Measurements from ENCODE around the gene MROH2A. TPM values are rescaled to one million over a fixed set of nuclear protein-coding genes. Genes with fewer than 3 reads are reported as not detected.
"Not testable (repeated sequence)": the region's sequence is repeated elsewhere in the genome, so short reads cannot be mapped to it uniquely, and the experiment has no call there.

Gene MROH2A
- total and polyA plus RNA-seq, 10 donors = 0.27 to 1.5 (median 0.43) TPM; not detected in 7

DNA sequence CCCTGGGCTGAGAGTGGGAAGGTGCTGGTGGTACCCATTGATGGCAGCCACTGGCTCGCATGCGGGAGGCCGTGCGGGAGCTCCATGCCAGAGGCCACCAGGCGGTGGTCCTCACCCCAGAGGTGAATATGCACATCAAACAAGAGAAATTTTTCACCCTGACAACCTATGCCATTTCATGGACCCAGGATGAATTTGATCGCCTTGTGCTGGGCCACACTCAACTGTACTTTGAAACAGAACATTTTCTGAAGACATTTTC, 30.9 kb upstream of the MROH2A start:
- no peak overlapping the region for H3K4me3 ChIP-seq
- no peaks in the 10 kb centered on the region for H3K36me3 ChIP-seq
- intact Hi-C loops (cut with DNase I; ENCODE audit: low total_unique reads) = no loop called here
- H3K9me3 ChIP-seq = peaks cover 0 to 23% (median 16%) of the 10 kb centered on the region in 8 donors
- no peaks in the 10 kb centered on the region for H3K4me1 ChIP-seq
- WGBS, 5 donors = 86 to 95% (median 92%) methylated on average over 6 of the region's 6 CpGs
- no peak for TF ChIP-seq POLR2A (IDR thresholded peaks at IDR 0.05)
- TF ChIP-seq, protein P1, sequence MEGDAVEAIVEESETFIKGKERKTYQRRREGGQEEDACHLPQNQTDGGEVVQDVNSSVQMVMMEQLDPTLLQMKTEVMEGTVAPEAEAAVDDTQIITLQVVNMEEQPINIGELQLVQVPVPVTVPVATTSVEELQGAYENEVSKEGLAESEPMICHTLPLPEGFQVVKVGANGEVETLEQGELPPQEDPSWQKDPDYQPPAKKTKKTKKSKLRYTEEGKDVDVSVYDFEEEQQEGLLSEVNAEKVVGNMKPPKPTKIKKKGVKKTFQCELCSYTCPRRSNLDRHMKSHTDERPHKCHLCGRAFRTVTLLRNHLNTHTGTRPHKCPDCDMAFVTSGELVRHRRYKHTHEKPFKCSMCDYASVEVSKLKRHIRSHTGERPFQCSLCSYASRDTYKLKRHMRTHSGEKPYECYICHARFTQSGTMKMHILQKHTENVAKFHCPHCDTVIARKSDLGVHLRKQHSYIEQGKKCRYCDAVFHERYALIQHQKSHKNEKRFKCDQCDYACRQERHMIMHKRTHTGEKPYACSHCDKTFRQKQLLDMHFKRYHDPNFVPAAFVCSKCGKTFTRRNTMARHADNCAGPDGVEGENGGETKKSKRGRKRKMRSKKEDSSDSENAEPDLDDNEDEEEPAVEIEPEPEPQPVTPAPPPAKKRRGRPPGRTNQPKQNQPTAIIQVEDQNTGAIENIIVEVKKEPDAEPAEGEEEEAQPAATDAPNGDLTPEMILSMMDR (IDR thresholded peaks at IDR 0.05 in 8 of 11, conservative IDR thresholded peaks at IDR 0.05 in 3 of 11) = no peak
- peaks cover 0 to 7% (median 0%) of the 10 kb centered on the region in 7 donors for H3K27me3 ChIP-seq (replicated peaks in 1 of 7)
- no peak overlapping the region for H3K27ac ChIP-seq
- no peak for DNase-seq

DNA sequence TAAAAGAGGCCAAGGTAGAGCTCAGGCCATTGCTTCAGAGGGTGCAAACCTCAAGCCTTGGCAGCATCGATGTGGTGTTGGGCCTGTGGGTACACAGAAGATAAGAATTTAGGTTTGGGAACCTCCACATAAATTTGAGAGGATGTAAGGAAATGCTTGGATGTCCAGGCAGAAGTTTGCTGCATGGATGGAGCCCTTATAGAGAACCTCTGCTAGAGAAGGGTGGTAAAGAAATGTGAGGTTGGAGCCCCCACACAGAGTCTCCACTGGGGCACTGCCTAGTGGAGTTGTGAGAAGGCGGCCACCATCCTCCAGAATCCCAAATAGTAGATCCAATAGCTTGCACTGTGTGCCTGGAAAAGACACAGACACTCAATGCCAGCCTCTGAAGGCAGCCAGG, 27.4 kb upstream of the MROH2A start:
- H3K27ac ChIP-seq; H3K4me3 ChIP-seq; intact Hi-C loops (cut with DNase I; ENCODE audit: low total_unique reads); H3K4me1 ChIP-seq; DNase-seq; H3K36me3 ChIP-seq: not testable (repeated sequence)
- WGBS, 5 donors = 74 to 89% (median 82%) methylated on average over 2 of the region's 2 CpGs
- H3K9me3 ChIP-seq = peaks cover 0 to 23% (median 16%) of the 10 kb centered on the region in 8 donors
- peaks cover 0 to 17% (median 0%) of the 10 kb centered on the region in 7 donors for H3K27me3 ChIP-seq (replicated peaks in 1 of 7)

DNA sequence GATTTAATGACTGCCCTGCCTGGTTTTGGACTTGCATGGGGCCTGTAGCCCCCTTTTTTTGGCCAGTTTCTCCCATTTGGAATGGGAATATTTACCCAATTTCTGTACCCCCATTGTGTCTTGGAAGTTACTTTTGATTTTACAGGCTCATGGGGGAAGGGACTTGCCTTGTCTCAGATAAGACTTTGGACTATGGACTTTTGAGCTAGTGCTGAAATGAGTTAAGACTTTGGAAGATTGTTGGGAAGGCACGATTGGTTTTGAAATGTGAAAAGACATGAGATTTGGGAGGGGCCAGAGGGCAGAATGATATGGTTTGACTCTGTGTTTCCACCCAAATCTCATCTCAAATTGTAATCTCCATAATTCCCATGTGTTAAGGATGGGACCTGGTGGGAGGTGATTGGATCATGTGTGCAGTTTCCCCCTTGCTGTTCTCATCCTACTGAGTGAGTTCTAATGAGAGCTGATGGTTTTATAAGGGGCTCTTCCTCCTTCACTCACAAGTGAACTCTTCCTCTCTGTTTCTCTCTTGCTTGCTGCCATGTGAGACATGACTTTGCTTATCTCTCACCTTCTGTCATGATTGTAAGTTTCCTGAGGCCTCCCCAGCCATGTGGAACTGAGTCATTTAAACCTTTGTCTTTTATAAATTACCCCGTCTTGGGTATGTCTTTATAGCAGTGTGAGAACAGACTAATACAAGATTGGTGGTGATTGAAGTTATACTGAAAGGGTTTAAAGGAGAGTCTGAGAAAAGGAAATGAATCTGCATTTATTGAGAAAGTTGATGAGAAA, 26.7 kb upstream of the MROH2A start:
- DNase-seq; H3K4me1 ChIP-seq; H3K36me3 ChIP-seq; intact Hi-C loops (cut with DNase I; ENCODE audit: low total_unique reads); H3K27ac ChIP-seq; H3K4me3 ChIP-seq: not testable (repeated sequence)
- Histone ChIP-seq H3K9me3 (peaks cover 0 to 23% (median 16%) of the 10 kb centered on the region in 8 donors), H3K27me3 (replicated peaks in 1 of 7) (peaks cover 0 to 17% (median 0%) of the 10 kb centered on the region in 7 donors)
- WGBS, 5 donors = 58 to 80% (median 77%) methylated on average over 2 of the region's 2 CpGs

DNA sequence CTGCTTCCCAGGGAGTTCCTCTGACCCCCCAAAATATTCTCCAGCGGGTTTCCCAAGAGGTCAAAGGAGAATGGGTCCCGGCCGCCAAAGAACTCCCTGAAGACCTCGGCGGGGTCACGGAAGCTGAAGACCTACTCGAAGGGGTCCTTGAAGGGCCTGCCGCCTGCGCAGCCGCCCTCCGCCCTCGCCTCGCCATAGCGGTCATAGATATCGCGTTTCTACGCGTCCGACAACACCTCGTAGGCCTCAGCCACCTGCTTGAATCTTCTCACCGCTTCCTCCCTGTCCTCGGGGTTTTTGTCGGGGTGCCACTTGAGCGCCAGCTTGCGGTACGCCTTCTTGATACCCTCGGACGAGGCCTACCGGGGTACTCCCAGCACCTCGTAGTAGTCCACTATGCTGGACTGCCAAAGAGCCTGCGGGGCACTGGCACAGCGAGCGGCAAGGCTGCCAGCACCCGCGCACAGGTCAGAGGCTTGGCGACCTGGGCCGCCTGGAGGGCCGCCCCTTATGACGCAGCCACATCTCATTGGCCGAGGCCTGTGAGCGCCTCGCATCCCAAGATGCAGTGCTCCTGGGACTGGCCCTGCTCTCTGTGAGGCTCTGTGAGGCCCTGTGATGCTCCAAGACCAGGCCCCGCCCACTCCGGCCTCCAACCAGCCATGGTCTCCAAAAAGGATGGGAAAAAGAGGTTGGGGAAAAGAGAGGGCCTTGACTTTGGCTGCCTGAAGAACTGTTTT, 23.1 kb upstream of the MROH2A start:
- Histone ChIP-seq H3K9me3 (peaks cover 0 to 19% (median 15%) of the 10 kb centered on the region in 8 donors), H3K27me3 (replicated peaks in 1 of 7) (peaks cover 0 to 13% (median 0%) of the 10 kb centered on the region in 7 donors), H3K4me3 (no peak overlapping the region), H3K27ac (no peak overlapping the region), H3K4me1 (no peaks in the 10 kb centered on the region), H3K36me3 (no peaks in the 10 kb centered on the region)
- DNase-seq = no peak
- intact Hi-C loops (cut with DNase I; ENCODE audit: low total_unique reads) = no loop called here
- TF ChIP-seq POLR2A (IDR thresholded peaks at IDR 0.05) = no peak
- no peak for TF ChIP-seq POLR2AphosphoS5 (IDR thresholded peaks at IDR 0.05)
- TF ChIP-seq, protein P1 (IDR thresholded peaks at IDR 0.05 in 8 of 11, conservative IDR thresholded peaks at IDR 0.05 in 3 of 11) = no peak
- WGBS, 5 donors = 91 to 96% (median 93%) methylated on average over 39 to 44 of the region's 44 CpGs

DNA sequence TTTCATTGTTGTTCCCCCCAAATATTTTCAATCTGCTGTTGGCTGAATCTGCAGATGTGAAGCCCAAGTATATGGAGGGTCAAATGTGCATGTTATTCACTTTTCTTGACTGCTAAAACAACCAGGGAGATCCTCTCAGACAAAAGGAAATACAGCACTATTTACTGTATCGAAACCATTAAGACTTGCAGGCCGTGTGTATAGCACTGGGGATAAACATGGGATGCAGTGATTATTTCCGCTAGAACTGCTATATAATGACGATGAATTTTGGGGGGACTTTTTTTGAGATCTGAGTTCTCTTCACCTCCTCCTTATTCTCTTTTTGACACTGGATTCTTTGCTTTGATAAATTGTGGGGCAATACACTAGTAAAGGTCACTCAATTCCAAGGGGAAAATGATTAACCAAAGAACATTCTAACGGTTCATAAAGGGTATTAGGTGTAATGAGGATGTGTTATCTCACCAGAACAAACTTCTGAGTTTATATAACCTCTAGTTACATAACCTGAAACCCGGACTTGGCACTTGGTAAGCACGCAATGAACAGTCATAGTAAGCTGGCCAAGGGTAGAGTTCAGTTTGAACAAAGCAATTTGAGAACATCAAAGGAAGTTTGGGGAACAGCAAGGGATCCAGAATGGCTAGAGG, 21.6 kb upstream of the MROH2A start:
- Histone ChIP-seq H3K27ac (no peak overlapping the region), H3K36me3 (no peaks in the 10 kb centered on the region), H3K4me3 (no peak overlapping the region), H3K4me1 (no peaks in the 10 kb centered on the region), H3K27me3 (replicated peaks in 1 of 7) (peaks cover 0 to 13% (median 0%) of the 10 kb centered on the region in 7 donors), H3K9me3 (peaks cover 0 to 4% (median under 1%) of the 10 kb centered on the region in 8 donors)
- DNase-seq = no peak
- TF ChIP-seq, protein P1 (IDR thresholded peaks at IDR 0.05 in 8 of 11, conservative IDR thresholded peaks at IDR 0.05 in 3 of 11) = no peak
- TF ChIP-seq POLR2AphosphoS5 (IDR thresholded peaks at IDR 0.05) (no peak), POLR2A (IDR thresholded peaks at IDR 0.05) (no peak)
- intact Hi-C loops (cut with DNase I; ENCODE audit: low total_unique reads) = no loop called here
- WGBS, 5 donors = 78 to 86% (median 79%) methylated on average over 7 of the region's 7 CpGs

Data from spleen (tissue), 11 donors.